SK-N-SH (cell line): ENCODE measurements around the gene RAB8B. TPM values are rescaled to one million over a fixed set of nuclear protein-coding genes. Genes with fewer than 3 reads are reported as not detected.

ENCODE experiments used
- CTCF ChIA-PET: fragments of 300-600, 350-600 bp; formaldehyde crosslinking; extraction: SDS; loops from one replicate; lab custom pipeline; 2021; lab: Yijun Ruan, JAX
- POLR2A ChIA-PET: fragments of 350-600 bp; sonication (Branson Sonifier 250); formaldehyde crosslinking; extraction: SDS; loops from one replicate; lab custom pipeline; 2020; ENCODE audit warnings: antibody characterized with exemption, inconsistent platforms; lab: Yijun Ruan, JAX
- DNase-seq: peaks from one replicate; pipeline ENCODE4 v3.0.0; 2012
- H2AFZ ChIP-seq: fragments of 200-600 bp; sonication (generic); 2 replicates; pipeline ENCODE4 v1.8.1; 2016; ENCODE audit warnings: antibody characterized with exemption, mild to moderate bottlenecking, low read depth
- H3F3A ChIP-seq: fragments of 200-600 bp; sonication (generic); replicated peaks from 2 replicates; pipeline ENCODE3; 2016; ENCODE audit warnings: antibody characterized with exemption, mild to moderate bottlenecking; ENCODE audit not compliant: insufficient read depth
- H3K27ac ChIP-seq, 2 experiments: fragments of 200-500 bp in 1 of 2; fragments of 200-600 bp in 1 of 2; sonication (Bioruptor generic) in 1 of 2; sonication (generic), shearing (Covaris generic) in 1 of 2; 2 replicates each; pipeline versions ENCODE4 v1.5.1 to v1.6.1; 2014 to 2016; ENCODE audit warnings: low read depth in 2 of 2, inconsistent platforms in 1 of 2, low read length in 1 of 2, mild to moderate bottlenecking in 1 of 2, mixed read lengths in 1 of 2
- H3K27me3 ChIP-seq: fragments of 200-600 bp; sonication (generic), shearing (Covaris generic); 2 replicates; pipeline ENCODE4 v1.6.1; 2016; ENCODE audit warnings: mixed run types; ENCODE audit not compliant: insufficient read depth
- H3K36me3 ChIP-seq, 2 experiments: fragments of 200-500 bp in 1 of 2; fragments of 200-600 bp in 1 of 2; sonication (Bioruptor generic) in 1 of 2; sonication (generic) in 1 of 2; replicated peaks in 1 of 2; 2 replicates each; pipeline versions ENCODE3 to v1.5.1; 2014 to 2016; ENCODE audit warnings: low read length in 1 of 2, mild to moderate bottlenecking in 1 of 2; ENCODE audit not compliant: insufficient read depth in 2 of 2, control insufficient read depth in 1 of 2
- H3K4me1 ChIP-seq, 2 experiments: fragments of 200-500 bp in 1 of 2; fragments of 200-600 bp in 1 of 2; sonication (Bioruptor generic) in 1 of 2; sonication (generic), shearing (Covaris generic) in 1 of 2; 2 replicates each; pipeline versions ENCODE4 v1.5.1 to v1.6.1; 2014 to 2016; ENCODE audit warnings: low read depth in 1 of 2, low read length in 1 of 2, mixed run types in 1 of 2; ENCODE audit not compliant: insufficient read depth in 2 of 2, control insufficient read depth in 1 of 2
- H3K4me2 ChIP-seq: fragments of 200-600 bp; sonication (generic), shearing (Covaris generic); 2 replicates; pipeline ENCODE4 v1.6.1; 2017; ENCODE audit warnings: mixed run types
- H3K4me3 ChIP-seq, 2 experiments: fragments of 200-500 bp in 1 of 2; fragments of 200-600 bp in 1 of 2; sonication (Bioruptor generic) in 1 of 2; sonication (generic), shearing (Covaris generic) in 1 of 2; 2 replicates each; pipeline versions ENCODE4 v1.5.1 to v1.8.1; 2014 to 2016; ENCODE audit warnings: low read depth in 2 of 2, inconsistent platforms in 1 of 2, low read length in 1 of 2, mild to moderate bottlenecking in 1 of 2, mixed read lengths in 1 of 2, moderate library complexity in 1 of 2
- H3K79me2 ChIP-seq: fragments of 200-600 bp; sonication (generic); 2 replicates; pipeline ENCODE4 v1.8.1; 2017; ENCODE audit warnings: mild to moderate bottlenecking; ENCODE audit not compliant: insufficient read depth
- H3K9ac ChIP-seq: fragments of 200-600 bp; sonication (generic); 2 replicates; pipeline ENCODE4 v1.6.1; 2017; ENCODE audit warnings: mixed run types
- H3K9me2 ChIP-seq: fragments of 200-600 bp; sonication (generic); 2 replicates; pipeline ENCODE4 v1.6.1; 2017; ENCODE audit warnings: mixed run types
- H3K9me3 ChIP-seq: fragments of 200-600 bp; sonication (generic); 2 replicates; pipeline ENCODE4 v1.6.1; 2017; ENCODE audit warnings: mixed run types, mild to moderate bottlenecking, moderate library complexity
- H4K20me1 ChIP-seq: fragments of 200-600 bp; sonication (generic); 2 replicates; pipeline ENCODE4 v1.6.1; 2017; ENCODE audit warnings: mild to moderate bottlenecking, mixed run types; ENCODE audit not compliant: insufficient read depth
- CHD2 ChIP-seq: fragments of 150-350 bp; IDR thresholded peaks from 2 replicates; pipeline ENCODE4 v1.6.1; 2018; ENCODE audit warnings: low read length; ENCODE audit not compliant: partially characterized antibody
- EP300 ChIP-seq, 2 experiments: IDR thresholded peaks; 2 replicates each; pipeline versions ENCODE4 v1.4.0 to v1.6.1; 2012; ENCODE audit warnings: borderline replicate concordance in 1 of 2, low read depth in 1 of 2, low read length in 1 of 2
- EZH2phosphoT487 ChIP-seq: fragments of 200-600 bp; sonication (generic); IDR thresholded peaks from 2 replicates; pipeline ENCODE4 v1.6.1; 2017; ENCODE audit warnings: low read depth, mixed run types, mild to moderate bottlenecking, antibody characterized with exemption, moderate library complexity, borderline replicate concordance
- FOSL2 ChIP-seq: IDR thresholded peaks from 2 replicates; pipeline ENCODE4 v1.4.0; 2012; ENCODE audit warnings: low read depth, mild to moderate bottlenecking, moderate library complexity, borderline replicate concordance
- FOXJ3 ChIP-seq: sonication (generic); formaldehyde crosslinking; IDR thresholded peaks from 2 replicates; pipeline ENCODE4 v1.5.1; 2020; ENCODE audit warnings: mild to moderate bottlenecking, missing genetic modification reagents
- GABPA ChIP-seq: IDR thresholded peaks from 2 replicates; pipeline ENCODE4 v1.4.0; 2012; ENCODE audit warnings: low read depth, mild to moderate bottlenecking
- JUND ChIP-seq: IDR thresholded peaks from 2 replicates; pipeline ENCODE4 v1.4.0; 2012
- MEF2A ChIP-seq: IDR thresholded peaks from 2 replicates; pipeline ENCODE4 v1.4.0; 2012; ENCODE audit warnings: low read depth, borderline replicate concordance
- MXI1 ChIP-seq: IDR thresholded peaks from 2 replicates; pipeline ENCODE4 v1.6.1; 2012; ENCODE audit warnings: mild to moderate bottlenecking, low read depth, low read length, improper control_type of control experiment
- NFIC ChIP-seq: IDR thresholded peaks from 2 replicates; pipeline ENCODE4 v1.4.0; 2012; ENCODE audit warnings: borderline replicate concordance
- NRF1 ChIP-seq: IDR thresholded peaks from 2 replicates; pipeline ENCODE4 v1.6.1; 2012; ENCODE audit warnings: low read depth, mild to moderate bottlenecking, low read length
- POLR2AphosphoS5 ChIP-seq: IDR thresholded peaks from 2 replicates; pipeline ENCODE4 v1.6.1; 2012; ENCODE audit warnings: low read depth, low read length
- RXRA ChIP-seq: IDR thresholded peaks from 2 replicates; pipeline ENCODE4 v1.4.0; 2012; ENCODE audit warnings: low read depth, mild to moderate bottlenecking, borderline replicate concordance
- SIN3A ChIP-seq: IDR thresholded peaks from 2 replicates; pipeline ENCODE4 v1.6.1; 2012; ENCODE audit warnings: low read depth, mild to moderate bottlenecking, low read length, moderate library complexity, borderline replicate concordance
- TCF12 ChIP-seq: IDR thresholded peaks from 2 replicates; pipeline ENCODE4 v1.4.0; 2012
- YY1 ChIP-seq: IDR thresholded peaks from 2 replicates; pipeline ENCODE4 v1.4.0; 2012; ENCODE audit warnings: low read depth, mild to moderate bottlenecking
- whole genome bisulfite sequencing: methylation state at CpG from one replicate; pipeline ENCODE4 v1.1.6; 2017; ENCODE audit warnings: low lambda C conversion rate; 5-methylcytosine and 5-hydroxymethylcytosine counted together
- polyA plus RNA-seq, 3 experiments: library from polyadenylated mRNA; depleted of rRNA; stranded (reverse); fragments of >200 nt; gene quantifications; 2 replicates each; pipeline ENCODE4 v1.2.3, GENCODE V29; 2012
- TF ChIP-seq, protein P1 (sequence below): IDR thresholded peaks from 2 replicates; pipeline ENCODE4; 2012
- TF ChIP-seq, protein P2 (sequence below): fragments of 200-600 bp; sonication (generic); IDR thresholded peaks from 2 replicates; pipeline ENCODE4 v1.6.1; 2017; ENCODE audit warnings: antibody characterized with exemption, mild to moderate bottlenecking, moderate library complexity
- TF ChIP-seq, protein P3 (sequence below): IDR thresholded peaks from 2 replicates; pipeline ENCODE4 v1.4.0; 2012; ENCODE audit warnings: low read depth, borderline replicate concordance
- TF ChIP-seq, protein P4 (sequence below): IDR thresholded peaks from 2 replicates; pipeline ENCODE4 v1.4.0; 2012; ENCODE audit warnings: low read depth

Gene RAB8B
- polyA plus RNA-seq, 1 of the 3 experiments (the other 2 are of a cell fraction), result 5.4 TPM

DNA sequence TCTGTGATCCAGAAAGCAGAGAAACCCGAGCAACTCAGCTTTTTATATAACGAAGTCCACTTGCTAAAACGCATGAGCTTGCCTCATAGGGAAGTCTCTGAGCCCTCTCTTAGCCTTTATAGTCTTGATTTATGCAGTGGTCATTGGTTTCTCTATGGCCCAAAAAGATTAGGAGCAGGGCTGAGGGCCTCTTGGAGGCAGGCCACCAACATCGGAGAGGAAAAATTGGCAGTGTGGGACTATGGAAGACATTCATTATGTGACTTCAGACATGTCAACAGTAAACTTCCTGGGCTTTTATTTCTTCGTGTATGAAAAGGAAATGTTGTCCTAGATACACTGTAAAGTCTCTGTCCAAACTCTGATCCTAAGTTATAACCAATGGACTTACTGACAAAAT lies 13.5 kb downstream of the RAB8B start (continued):
- TF ChIP-seq RXRA, result no peak
- no peak for TF ChIP-seq JUND
- TF ChIP-seq FOXJ3 (CRISPR knock-in tag), result no peak
- no peak for TF ChIP-seq EP300 (IDR thresholded peaks at IDR 0.05; ENCODE audit: borderline replicate concordance in 1 of 2, low read depth in 1 of 2, low read length in 1 of 2)
- TF ChIP-seq, protein P1, sequence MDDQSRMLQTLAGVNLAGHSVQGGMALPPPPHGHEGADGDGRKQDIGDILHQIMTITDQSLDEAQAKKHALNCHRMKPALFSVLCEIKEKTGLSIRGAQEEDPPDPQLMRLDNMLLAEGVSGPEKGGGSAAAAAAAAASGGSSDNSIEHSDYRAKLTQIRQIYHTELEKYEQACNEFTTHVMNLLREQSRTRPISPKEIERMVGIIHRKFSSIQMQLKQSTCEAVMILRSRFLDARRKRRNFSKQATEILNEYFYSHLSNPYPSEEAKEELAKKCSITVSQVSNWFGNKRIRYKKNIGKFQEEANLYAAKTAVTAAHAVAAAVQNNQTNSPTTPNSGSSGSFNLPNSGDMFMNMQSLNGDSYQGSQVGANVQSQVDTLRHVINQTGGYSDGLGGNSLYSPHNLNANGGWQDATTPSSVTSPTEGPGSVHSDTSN, result no peak
- no peak for TF ChIP-seq NRF1

DNA sequence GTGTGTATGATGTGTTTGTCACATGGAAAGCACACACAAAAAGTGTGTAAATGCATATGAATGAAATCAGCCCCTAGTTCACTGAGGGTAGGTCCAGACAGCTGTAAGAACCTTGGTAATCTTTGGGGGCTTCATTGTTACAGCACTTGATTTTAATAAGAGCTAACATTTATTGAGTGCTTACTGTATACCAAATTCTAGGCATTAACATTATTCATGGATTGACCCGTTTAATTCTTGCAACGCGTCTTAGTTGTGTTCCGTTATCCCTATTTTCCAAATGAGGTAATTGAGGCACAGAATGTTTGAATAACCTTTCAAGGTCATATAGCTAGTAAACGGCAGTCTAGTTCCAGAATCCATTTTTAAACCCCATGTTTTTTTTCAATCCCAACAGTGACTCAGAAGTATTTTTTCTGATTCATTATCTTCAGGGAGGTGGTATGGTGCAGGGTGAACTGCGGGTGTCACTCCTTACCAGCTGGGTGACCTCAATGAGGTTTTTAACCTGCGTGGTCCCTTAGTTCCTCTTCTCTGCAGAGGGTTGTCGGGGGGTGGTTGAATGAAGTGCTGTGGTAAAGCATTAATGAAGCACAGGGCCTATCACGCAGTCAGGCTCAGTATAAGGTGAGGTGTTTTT lies 14.2 kb downstream of the RAB8B start:
- no peak overlapping the region for H3K4me3 ChIP-seq
- H3K9ac ChIP-seq, result no peak overlapping the region
- no peaks in the 10 kb centered on the region for H3K27me3 ChIP-seq
- H3K9me3 ChIP-seq, result no peaks in the 10 kb centered on the region
- 0 out of 2 replicates have a peak, but pooled peaks have one; percentile 7 for TF ChIP-seq JUND
- TF ChIP-seq YY1, result no peak
- TF ChIP-seq FOSL2, result peak; percentile 18; the same call in 1 of the 2 replicates
- no peak for TF ChIP-seq GABPA
- TF ChIP-seq MXI1, result no peak
- TF ChIP-seq, protein P2, sequence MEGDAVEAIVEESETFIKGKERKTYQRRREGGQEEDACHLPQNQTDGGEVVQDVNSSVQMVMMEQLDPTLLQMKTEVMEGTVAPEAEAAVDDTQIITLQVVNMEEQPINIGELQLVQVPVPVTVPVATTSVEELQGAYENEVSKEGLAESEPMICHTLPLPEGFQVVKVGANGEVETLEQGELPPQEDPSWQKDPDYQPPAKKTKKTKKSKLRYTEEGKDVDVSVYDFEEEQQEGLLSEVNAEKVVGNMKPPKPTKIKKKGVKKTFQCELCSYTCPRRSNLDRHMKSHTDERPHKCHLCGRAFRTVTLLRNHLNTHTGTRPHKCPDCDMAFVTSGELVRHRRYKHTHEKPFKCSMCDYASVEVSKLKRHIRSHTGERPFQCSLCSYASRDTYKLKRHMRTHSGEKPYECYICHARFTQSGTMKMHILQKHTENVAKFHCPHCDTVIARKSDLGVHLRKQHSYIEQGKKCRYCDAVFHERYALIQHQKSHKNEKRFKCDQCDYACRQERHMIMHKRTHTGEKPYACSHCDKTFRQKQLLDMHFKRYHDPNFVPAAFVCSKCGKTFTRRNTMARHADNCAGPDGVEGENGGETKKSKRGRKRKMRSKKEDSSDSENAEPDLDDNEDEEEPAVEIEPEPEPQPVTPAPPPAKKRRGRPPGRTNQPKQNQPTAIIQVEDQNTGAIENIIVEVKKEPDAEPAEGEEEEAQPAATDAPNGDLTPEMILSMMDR, result 0 out of 2 replicates have a peak, but pooled peaks have one; percentile 15
- no peak overlapping the region for H3K4me2 ChIP-seq
- no peaks in the 10 kb centered on the region; a peak in 1 of 4 replicates for H3K4me1 ChIP-seq
- H3K9me2 ChIP-seq, result no peaks in the 10 kb centered on the region
- peaks cover 33% of the 10 kb centered on the region for H3K79me2 ChIP-seq
- H4K20me1 ChIP-seq, result no peaks in the 10 kb centered on the region
- no peak overlapping the region for H2AFZ ChIP-seq
- POLR2A ChIA-PET, result no interaction called here
- no peak overlapping the region for H3K27ac ChIP-seq
- H3K36me3 ChIP-seq, result no peaks in the 10 kb centered on the region
- CTCF ChIA-PET, result interaction anchor here (1.0 to 1.5 kb wide), 2 partner anchors 12 to 156 kb away, joined by 3 to 5 read pairs; no protein-coding TSS in a partner anchor
- no peak for DNase-seq
- no peaks in the 10 kb centered on the region for H3F3A ChIP-seq
- 89% methylated on average over 9 of the region's 9 CpGs for WGBS

DNA sequence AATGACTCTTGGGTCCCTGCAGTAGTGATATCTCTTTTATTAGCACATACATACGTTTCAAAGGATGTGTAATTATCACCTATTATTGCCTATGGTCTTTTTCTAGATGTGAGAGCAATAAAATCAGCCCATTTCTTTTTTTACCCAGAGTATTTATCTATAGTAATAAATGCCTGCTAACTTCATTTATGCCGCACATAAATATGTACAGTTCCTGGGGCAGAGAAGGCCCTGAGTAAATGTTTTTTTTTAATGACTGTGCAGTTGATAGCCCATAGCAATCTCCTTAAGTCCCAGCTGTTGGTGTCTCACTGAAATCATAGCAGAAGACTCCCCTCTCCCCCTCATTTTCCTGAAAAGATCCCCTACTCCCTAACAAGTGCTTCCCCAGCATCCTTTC lies 16.7 kb downstream of the RAB8B start:
- 95% methylated on average over 2 of the region's 2 CpGs for WGBS
- TF ChIP-seq, protein P3, sequence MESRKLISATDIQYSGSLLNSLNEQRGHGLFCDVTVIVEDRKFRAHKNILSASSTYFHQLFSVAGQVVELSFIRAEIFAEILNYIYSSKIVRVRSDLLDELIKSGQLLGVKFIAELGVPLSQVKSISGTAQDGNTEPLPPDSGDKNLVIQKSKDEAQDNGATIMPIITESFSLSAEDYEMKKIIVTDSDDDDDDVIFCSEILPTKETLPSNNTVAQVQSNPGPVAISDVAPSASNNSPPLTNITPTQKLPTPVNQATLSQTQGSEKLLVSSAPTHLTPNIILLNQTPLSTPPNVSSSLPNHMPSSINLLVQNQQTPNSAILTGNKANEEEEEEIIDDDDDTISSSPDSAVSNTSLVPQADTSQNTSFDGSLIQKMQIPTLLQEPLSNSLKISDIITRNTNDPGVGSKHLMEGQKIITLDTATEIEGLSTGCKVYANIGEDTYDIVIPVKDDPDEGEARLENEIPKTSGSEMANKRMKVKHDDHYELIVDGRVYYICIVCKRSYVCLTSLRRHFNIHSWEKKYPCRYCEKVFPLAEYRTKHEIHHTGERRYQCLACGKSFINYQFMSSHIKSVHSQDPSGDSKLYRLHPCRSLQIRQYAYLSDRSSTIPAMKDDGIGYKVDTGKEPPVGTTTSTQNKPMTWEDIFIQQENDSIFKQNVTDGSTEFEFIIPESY, result no peak
- TF ChIP-seq CHD2, result no peak
- TF ChIP-seq FOSL2, result no peak
- TF ChIP-seq, protein P4, sequence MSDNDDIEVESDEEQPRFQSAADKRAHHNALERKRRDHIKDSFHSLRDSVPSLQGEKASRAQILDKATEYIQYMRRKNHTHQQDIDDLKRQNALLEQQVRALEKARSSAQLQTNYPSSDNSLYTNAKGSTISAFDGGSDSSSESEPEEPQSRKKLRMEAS, result no peak
- TF ChIP-seq FOXJ3 (CRISPR knock-in tag), result no peak
- no peak for TF ChIP-seq EZH2phosphoT487
- TF ChIP-seq POLR2AphosphoS5, result no peak
- no peak for TF ChIP-seq SIN3A
- no peak for TF ChIP-seq YY1
- TF ChIP-seq, protein P1, result no peak
- no peak for TF ChIP-seq NFIC
- TF ChIP-seq GABPA, result no peak
- no peak for TF ChIP-seq MEF2A
- TF ChIP-seq TCF12, result no peak

More for the DNA sequence above, 16.7 kb downstream of the RAB8B start:
- no peak for DNase-seq
- H3K9me3 ChIP-seq, result no peaks in the 10 kb centered on the region
- H3K27me3 ChIP-seq, result no peaks in the 10 kb centered on the region
- POLR2A ChIA-PET, result no interaction called here
- peaks cover 35% of the 10 kb centered on the region for H3K79me2 ChIP-seq
- no peaks in the 10 kb centered on the region for H3K9me2 ChIP-seq
- H2AFZ ChIP-seq, result no peak overlapping the region
- peaks cover 3 to 10% of the 10 kb centered on the region in 2 experiments; a peak in 2 of 4 replicates for H3K4me1 ChIP-seq
- CTCF ChIA-PET, result no interaction called here
- H3F3A ChIP-seq, result peaks cover 4% of the 10 kb centered on the region
- H3K4me2 ChIP-seq, result no peak overlapping the region
- H3K4me3 ChIP-seq, result no peak overlapping the region
- no peaks in the 10 kb centered on the region for H3K36me3 ChIP-seq
- no peak overlapping the region for H3K9ac ChIP-seq
- no peak overlapping the region for H3K27ac ChIP-seq
- no peaks in the 10 kb centered on the region for H4K20me1 ChIP-seq
